Heart right ventricle (tissue), 16 donors: ENCODE measurements around the gene DLG5. TPM values are rescaled to one million over a fixed set of nuclear protein-coding genes. Genes with fewer than 3 reads are reported as not detected.
"Not testable (repeated sequence)": the region's sequence is repeated elsewhere in the genome, so short reads cannot be mapped to it uniquely, and the experiment has no call there.

Experiments used
- ATAC-seq, 8 donors: fragments of 200-7000 bp; cut with Tn5 transposase; one replicate each; pipeline ENCODE4 v1.9.1; 2020; ENCODE audit warnings: mild to moderate bottlenecking in 8 of 8, moderate library complexity in 8 of 8, moderate number of reproducible peaks in 1 of 8
- DNase-seq, 2 donors: peaks; one replicate each; pipeline ENCODE4 v3.0.0-alpha.2; 2020
- H3K27ac ChIP-seq, 10 donors: fragments of 200-600 bp; sonication (generic) in 2 of 10; one replicate each; pipeline versions ENCODE4 v1.5.0 to v1.8.0; 2020 to 2022; ENCODE audit warnings: mild to moderate bottlenecking in 3 of 10
- H3K27me3 ChIP-seq, 7 donors: fragments of 200-600 bp; one replicate each; pipeline ENCODE4 v1.8.0; 2021 to 2022; ENCODE audit warnings: mild to moderate bottlenecking in 2 of 7
- H3K36me3 ChIP-seq, 9 donors: fragments of 200-600 bp; sonication (generic) in 1 of 9; one replicate each; pipeline versions ENCODE4 v1.5.0 to v1.8.0; 2020 to 2022; ENCODE audit warnings: mild to moderate bottlenecking in 2 of 9
- H3K4me1 ChIP-seq, 9 donors: fragments of 200-600 bp; sonication (generic) in 1 of 9; one replicate each; pipeline versions ENCODE4 v1.5.0 to v1.8.0; 2020 to 2022; ENCODE audit warnings: mild to moderate bottlenecking in 4 of 9
- H3K4me3 ChIP-seq, 10 donors: fragments of 200-600 bp; sonication (generic) in 2 of 10; one replicate each; pipeline versions ENCODE4 v1.5.0 to v1.8.0; 2020 to 2022; ENCODE audit warnings: mild to moderate bottlenecking in 7 of 10, moderate library complexity in 2 of 10
- H3K9me3 ChIP-seq, 11 donors: fragments of 200-600 bp in 10 of 11; sonication (generic) in 2 of 11; one replicate each; pipeline versions ENCODE4 v1.5.0 to v1.8.0; 2013 to 2022; ENCODE audit warnings: mild to moderate bottlenecking in 2 of 11, control low read depth in 1 of 11, moderate library complexity in 1 of 11
- CTCF ChIP-seq, 9 donors: fragments of 200-600 bp; sonication (generic) in 2 of 9; IDR thresholded peaks; one replicate each; pipeline versions ENCODE4 v1.5.0 to v1.8.0; 2021 to 2022; ENCODE audit warnings: antibody characterized with exemption in 9 of 9, mild to moderate bottlenecking in 5 of 9, moderate library complexity in 1 of 9
- WGBS, 2 donors: extraction: QIAGEN DNeasy Blood & Tissue Kit; methylation state at CpG; one replicate each; pipeline ENCODE4 v1.1.7; 2013; ENCODE audit warnings: inconsistent platforms in 1 of 2; 5-methylcytosine and 5-hydroxymethylcytosine counted together
- intact Hi-C, 10 donors: fragments of 100-400 bp; cut with DNase I; formaldehyde crosslinking; loops; one replicate each; pipeline versions ENCODE4 v1.11.1 to v1.14.2; 2022
- polyA plus RNA-seq, 2 donors: library from polyadenylated mRNA; stranded (reverse); fragments of 200-250 nt; gene quantifications; one replicate each; pipeline ENCODE4 v1.2.3, GENCODE V29; 2013
- total RNA-seq, 10 donors: library from RNA; stranded (reverse); fragmentation: NEBNext Ultra II Directional in 3 of 10; extraction: Animal tissue kit (Norgen Biotek cat#: 25700) in 3 of 10; gene quantifications; one replicate each; pipeline versions ENCODE4 v1.2.1 to v1.2.4, GENCODE V29; 2021 to 2023
- donor health status: Arrhythmogenic right ventricular cardiomyopathy.
- donor health status: ischemic (EF 13 %, LVEDD 7.1; RV severe dilation, severe dysfunction).
- donor health status: healthy with polysubstance abuse.
- donor health status: DM: no; HTN: yes; CAD: no.
- donor health status: DM: no; HTN: no; CAD: no.
- donor health status: ischemic (EF 25% LVEDD 6.9; RV normal size, moderate dysfunction).
- donor health status: ischemic (EF 25% LVEDD 5.7; RV mildly dilated, moderate dysfunction).
- donor health status: healthy.
- donor health status: DM: yes; HTN: yes; CAD: no.
- donor health status: Ischemic cardiomyopathy.
- donor health status: ischemic (EF 35%, LVEDD 5.7; RV mildly dilated, moderate dysfunction).
- donor health status: nonischemic (EF 11% LVEDD 7.7; RV severe dilation, severe dysfunction).
- donor health status: DM: yes; HTN: yes; CAD: no.
- donor health status: PGD.
- donor health status: ischemic (EF 29% LVEDD 5.4; RV normal size, mild dysfunction).
- donor health status: nonischemic (EF 23%, LVEDD 6.1; RV moderate dilation, normal function).

DLG5 gene
- total and polyA plus RNA-seq, 12 donors = 5.0 to 14.1 (median 10.8) TPM

DNA sequence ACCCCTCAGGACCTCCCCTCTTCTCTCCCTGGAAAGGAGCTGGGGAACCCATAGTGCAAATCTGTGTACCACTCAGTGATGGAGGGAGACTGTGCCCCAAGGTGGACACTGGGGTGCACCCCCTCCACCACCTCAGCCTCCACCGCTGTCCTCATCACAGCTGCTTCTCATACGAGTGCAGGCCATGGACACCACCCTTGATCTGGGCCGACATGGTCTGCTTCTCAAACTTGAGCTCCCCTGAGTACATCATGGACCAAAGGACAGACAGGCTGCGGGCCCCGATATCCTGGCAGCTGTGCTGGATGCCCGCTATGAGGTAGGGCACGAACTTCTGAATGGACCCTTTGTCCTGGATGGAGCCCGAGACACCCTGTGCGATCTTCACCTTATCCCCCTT lies 146.4 kb downstream of the DLG5 start:
- peaks cover 0 to 24% (median 8%) of the 10 kb centered on the region in 9 donors for H3K36me3 ChIP-seq
- TF ChIP-seq CTCF (IDR thresholded peaks at IDR 0.05) = no peak
- H3K4me3 ChIP-seq = no peak overlapping the region
- ATAC-seq = no peak
- H3K4me1 ChIP-seq = no peaks in the 10 kb centered on the region
- no peaks in the 10 kb centered on the region for H3K27me3 ChIP-seq
- H3K27ac ChIP-seq = no peak overlapping the region
- DNase-seq = no peak
- H3K9me3 ChIP-seq = peaks cover 0 to 22% (median 13%) of the 10 kb centered on the region in 11 donors
- WGBS, 2 donors = 98 to 99% methylated on average over 9 of the region's 9 CpGs
- intact Hi-C loops = no loop called here

DNA sequence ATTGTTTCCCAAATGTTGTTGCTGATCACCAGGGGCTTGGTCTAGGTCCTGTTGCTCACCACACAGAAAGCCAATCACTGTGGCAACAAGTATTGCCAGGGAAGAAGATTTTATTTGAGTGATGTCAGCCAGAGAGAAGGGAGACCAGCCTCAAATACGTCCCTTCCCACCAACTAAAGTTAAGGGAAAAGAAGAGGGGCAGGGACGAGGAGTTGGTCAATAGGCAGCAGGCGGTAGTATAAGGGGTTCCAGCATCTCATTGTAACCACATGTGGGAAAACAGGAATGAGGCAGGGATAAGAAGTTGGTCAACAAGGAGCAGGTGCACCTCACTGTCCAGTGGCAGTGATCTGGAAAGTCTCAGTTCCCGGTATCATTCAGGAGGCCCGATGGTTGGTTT lies 150.1 kb downstream of the DLG5 start:
- TF ChIP-seq CTCF (IDR thresholded peaks at IDR 0.05) = no peak
- DNase-seq = no peak
- peaks cover 0 to 5% (median 0%) of the 10 kb centered on the region in 9 donors for H3K36me3 ChIP-seq
- no peak overlapping the region for H3K27ac ChIP-seq
- ATAC-seq = no peak
- H3K4me1 ChIP-seq = no peaks in the 10 kb centered on the region
- H3K9me3 ChIP-seq = peaks cover 0 to 22% (median 13%) of the 10 kb centered on the region in 11 donors
- WGBS, 2 donors = 81 to 85% methylated on average over 5 of the region's 5 CpGs
- no peak overlapping the region for H3K4me3 ChIP-seq
- intact Hi-C loops = no loop called here
- H3K27me3 ChIP-seq = no peaks in the 10 kb centered on the region

- Histone ChIP-seq H3K36me3 (no peaks in the 10 kb centered on the region), H3K27ac (no peak overlapping the region), H3K4me1 (no peaks in the 10 kb centered on the region), H3K9me3 (peaks cover 0 to 22% (median 13%) of the 10 kb centered on the region in 11 donors), H3K4me3 (no peak overlapping the region), H3K27me3 (no peaks in the 10 kb centered on the region)
- TF ChIP-seq CTCF (IDR thresholded peaks at IDR 0.05) = no peak
- no peak for DNase-seq
- peak in 1 of 8 donors; percentile 17 for ATAC-seq
- intact Hi-C loops = no loop called here
- 73 to 85% methylated on average over 1 of the region's 1 CpG for WGBS, 2 donors
These were observed 151.6 kb downstream of the DLG5 start for GRCh38 chr10:77774940-77775391.

DNA sequence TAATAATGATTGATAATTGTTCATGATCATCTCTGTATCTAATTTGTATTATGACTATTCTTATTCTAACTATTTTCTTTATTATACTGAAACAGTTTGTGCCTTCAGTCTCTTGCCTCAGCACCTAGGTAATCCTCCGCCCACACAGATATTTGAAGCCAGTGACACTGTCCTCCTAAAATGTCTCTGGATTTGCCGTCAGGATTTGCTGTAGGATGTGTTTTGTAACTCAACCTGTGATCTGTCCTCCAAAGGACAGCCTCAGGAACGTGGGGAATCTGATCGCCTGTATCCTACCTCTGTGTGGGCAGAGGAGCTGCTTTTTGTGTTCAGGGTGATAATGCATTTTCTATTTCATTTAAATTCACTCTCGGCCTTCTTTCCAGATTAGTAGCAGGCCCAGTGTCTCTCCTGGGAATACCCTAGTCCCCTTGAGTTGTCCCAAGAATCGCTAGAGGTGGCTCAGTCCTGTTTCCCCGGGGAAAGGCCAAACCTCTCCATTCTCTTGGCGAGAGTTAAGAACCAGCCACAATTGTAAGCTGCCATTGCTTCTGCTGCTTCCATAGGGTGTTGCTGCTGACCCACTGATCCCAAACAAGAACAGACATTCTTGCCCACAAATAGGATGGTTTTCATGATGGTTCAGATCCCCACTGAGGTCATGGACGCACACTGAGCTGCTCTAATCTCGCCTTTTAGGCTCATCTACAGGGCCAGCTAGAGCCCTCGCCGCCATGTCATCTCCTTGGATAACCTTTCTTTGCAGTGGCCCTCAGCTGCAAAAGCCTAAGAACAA lies 152.7 kb downstream of the DLG5 start:
- intact Hi-C loops = no loop called here
- H3K36me3 ChIP-seq = no peaks in the 10 kb centered on the region
- no peak for DNase-seq
- H3K4me1 ChIP-seq = no peaks in the 10 kb centered on the region
- no peaks in the 10 kb centered on the region for H3K27me3 ChIP-seq
- no peak overlapping the region for H3K4me3 ChIP-seq
- TF ChIP-seq CTCF (IDR thresholded peaks at IDR 0.05) = no peak
- WGBS, 2 donors = 88 to 90% methylated on average over 12 of the region's 12 CpGs
- H3K9me3 ChIP-seq = peaks cover 0 to 22% (median 13%) of the 10 kb centered on the region in 11 donors
- ATAC-seq = no peak
- H3K27ac ChIP-seq = no peak overlapping the region

GRCh38 chr10:77772852-77773600 lies 153.5 kb downstream of the DLG5 start:
- H3K4me1 ChIP-seq, DNase-seq, H3K27me3 ChIP-seq, H3K4me3 ChIP-seq, H3K27ac ChIP-seq, H3K36me3 ChIP-seq, ATAC-seq, intact Hi-C loops: not testable (repeated sequence)
- WGBS, 2 donors = 67 to 69% methylated on average over 17 of the region's 17 CpGs
- peaks cover 0 to 22% (median 13%) of the 10 kb centered on the region in 11 donors for H3K9me3 ChIP-seq
